GM18909 (cell line): ENCODE data around the gene SLC25A34.
"Not testable (repeated sequence)": the region's sequence is repeated elsewhere in the genome, so short reads cannot be mapped to it uniquely, and the experiment has no call there.

Experiments used
- ATAC-seq: cut with Tn5 transposase; IDR thresholded peaks from one replicate; pipeline ENCODE4 v1.9.1; 2021; ENCODE audit warnings: mild to moderate bottlenecking; ENCODE audit not compliant: unreplicated experiment, poor library complexity

The SLC25A34 gene

DNA sequence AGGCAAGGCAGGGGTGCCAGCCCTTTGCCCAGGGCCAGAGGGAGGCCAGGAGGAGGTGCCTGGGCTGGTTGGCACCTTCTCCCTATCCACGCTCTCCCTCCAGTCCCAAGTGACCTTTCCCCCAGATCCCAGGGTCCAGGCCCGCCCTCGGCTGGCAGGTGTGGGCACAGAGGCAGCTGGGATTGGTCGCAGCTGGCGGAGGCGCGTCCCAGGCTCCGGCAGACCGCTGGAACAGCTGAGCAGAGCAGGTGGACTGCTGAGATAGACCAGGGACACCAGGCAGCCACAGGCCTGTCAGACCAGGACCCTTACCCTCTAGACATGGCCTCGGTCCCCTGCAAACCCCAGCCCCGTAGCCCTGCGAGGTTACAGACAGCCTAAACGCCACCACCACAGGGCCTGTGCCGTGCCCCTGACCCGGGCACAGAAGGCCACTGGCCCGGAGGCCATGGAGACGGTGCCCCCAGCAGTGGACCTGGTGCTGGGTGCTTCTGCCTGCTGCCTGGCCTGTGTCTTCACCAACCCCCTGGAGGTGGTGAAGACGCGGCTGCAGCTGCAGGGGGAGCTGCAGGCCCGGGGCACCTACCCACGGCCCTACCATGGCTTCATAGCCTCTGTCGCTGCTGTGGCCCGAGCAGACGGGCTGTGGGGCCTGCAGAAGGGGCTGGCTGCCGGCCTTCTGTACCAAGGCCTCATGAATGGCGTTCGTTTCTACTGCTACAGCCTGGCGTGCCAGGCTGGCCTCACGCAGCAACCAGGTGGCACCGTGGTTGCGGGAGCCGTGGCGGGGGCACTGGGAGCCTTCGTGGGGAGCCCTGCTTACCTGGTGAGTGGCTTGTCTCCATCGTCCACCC, at the start of gene SLC25A34:
TSS of gene SLC25A34 (plus strand) at position 221 of the 854 bp plus-strand sequence. CDS start at position 449, 228 bp downstream.
- ATAC-seq: no peak

GRCh38 chr1:15687446-15687845, 48.6 kb upstream of the SLC25A34 start:
- ATAC-seq: no peak

DNA sequence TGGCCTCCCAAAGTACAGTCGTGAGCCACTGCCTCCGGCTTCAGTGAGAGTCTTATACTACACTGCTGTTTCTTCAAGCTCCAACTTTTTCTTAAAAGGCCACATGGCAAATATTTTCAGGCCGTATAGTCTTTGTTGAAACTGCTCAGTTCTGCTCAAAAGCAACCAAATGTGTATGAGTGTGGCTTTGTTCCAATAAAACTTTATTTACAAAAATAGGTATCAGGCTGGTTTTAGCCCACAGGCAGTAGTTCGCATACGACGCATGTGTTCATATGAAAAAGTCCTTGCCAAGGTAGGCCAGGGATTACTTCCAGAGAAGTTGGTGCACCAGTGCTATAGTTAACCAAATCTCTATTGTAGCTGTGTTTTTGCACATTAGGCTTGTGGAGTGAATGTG, 45.7 kb upstream of the SLC25A34 start:
- ATAC-seq: no peak

- ATAC-seq: no peak
These were observed 44.5 kb upstream of the SLC25A34 start for GRCh38 chr1:15691434-15692032.

GRCh38 chr1:15692121-15692682, 43.9 kb upstream of the SLC25A34 start:
- no peak for ATAC-seq

GRCh38 chr1:15693371-15693770, 42.7 kb upstream of the SLC25A34 start:
- ATAC-seq: no peak

- peak; percentile 91 for ATAC-seq
These were observed 39.0 kb upstream of the SLC25A34 start for GRCh38 chr1:15696956-15697521.

- no peak for ATAC-seq
These were observed 37.9 kb upstream of the SLC25A34 start for GRCh38 chr1:15698201-15698600.

DNA sequence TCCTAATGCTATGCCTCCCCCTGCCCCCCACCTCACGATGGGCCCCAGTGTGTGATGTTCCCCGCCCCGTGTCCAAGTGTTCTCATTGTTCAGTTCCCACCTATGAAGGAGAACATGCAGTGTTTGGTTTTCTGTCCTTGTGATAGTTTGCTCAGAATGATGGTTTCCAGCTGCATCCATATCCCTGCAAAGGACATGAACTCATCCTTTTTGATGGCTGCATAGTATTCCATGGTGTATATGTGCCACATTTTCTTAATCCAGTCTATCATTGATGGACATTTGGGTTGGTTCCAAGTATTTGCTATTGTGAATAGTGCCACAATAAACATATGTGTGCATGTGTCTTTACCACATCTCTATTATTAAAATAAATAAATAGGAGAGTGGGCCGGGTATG, 36.7 kb upstream of the SLC25A34 start:
- ATAC-seq: not testable (repeated sequence)

- no peak for ATAC-seq
These were observed 35.5 kb upstream of the SLC25A34 start for GRCh38 chr1:15700508-15700907.

DNA sequence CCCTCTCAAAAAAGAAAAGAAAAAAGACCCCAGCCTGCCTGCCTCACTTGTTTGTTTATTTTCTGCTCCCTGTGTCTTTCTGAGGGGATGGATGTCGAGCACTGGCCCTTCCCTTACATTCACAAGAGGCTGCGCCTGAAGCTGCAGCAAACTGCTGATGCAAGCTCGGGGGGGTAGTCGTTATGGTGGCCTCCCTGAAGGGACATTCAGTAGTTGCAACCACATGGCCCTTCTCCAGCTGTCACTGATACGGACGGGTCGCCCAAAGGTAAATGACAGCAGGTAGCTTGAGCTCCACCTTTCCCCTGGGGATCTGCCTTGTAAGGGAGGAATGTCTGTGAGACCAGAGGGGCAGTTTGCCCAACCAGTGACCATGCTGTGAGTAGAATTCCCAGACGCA, 34.3 kb upstream of the SLC25A34 start:
- ATAC-seq: no peak

DNA sequence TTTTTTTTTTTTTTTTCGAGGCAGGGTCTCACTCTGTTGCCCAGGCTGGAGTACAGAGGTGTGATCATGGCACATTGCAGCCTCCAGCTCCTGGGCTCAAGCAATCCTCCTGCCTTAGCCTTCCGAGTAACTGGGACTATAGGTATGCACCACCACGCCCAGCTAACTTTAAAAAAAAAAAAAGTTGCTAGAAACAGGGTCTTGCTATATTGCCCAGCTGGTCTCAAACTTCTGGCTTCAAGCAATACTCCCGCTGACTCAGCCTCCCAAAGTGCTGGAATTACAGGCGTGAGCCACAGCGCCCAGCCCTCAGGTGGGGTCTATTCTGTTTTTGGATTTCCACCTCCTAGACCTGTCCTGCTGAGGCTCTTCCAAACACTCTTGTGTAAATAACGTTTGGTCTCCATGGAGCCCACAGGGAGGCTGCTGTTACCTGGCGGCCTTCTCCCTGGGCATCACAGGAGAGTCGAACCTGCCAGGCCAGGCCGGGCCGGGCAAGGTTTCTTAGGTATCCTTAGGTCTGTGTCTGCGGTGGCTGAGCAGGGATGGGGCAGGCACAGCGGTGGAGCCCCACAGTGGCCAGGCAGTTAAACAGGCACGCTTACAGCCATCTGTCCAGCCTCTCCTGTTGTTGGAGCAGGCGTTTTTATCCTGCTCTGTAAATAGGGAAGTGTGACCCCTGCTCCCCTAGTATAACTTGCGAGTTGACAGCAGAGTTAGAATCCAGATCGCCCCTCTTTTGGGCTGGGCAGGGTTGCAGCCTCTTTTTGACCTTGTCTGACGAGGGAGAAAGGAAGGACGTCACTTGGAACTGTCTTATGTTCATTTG, 33.1 kb upstream of the SLC25A34 start:
- ATAC-seq: no peak

DNA sequence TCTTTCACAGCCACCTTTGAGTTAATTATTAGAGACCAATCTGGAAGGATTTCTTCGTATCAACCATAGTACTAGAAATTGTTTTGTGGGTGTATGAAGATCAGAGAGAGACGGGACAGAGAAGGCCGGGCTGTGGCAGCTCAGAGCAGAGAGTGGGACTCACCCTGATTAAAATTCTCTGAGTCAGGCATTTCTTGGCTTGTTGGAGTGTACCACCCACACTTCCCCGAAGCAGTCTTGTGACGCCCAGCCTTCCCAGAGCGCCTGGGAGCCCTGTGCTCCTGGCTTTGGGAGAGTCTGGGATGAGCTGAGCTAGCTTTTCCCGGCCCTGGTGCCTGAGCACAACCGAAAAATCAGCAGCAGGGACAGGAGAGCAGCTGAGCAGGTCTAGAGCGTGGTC, 32.5 kb upstream of the SLC25A34 start:
- no peak for ATAC-seq

GRCh38 chr1:15704526-15705183, 31.4 kb upstream of the SLC25A34 start:
- ATAC-seq: no peak

DNA sequence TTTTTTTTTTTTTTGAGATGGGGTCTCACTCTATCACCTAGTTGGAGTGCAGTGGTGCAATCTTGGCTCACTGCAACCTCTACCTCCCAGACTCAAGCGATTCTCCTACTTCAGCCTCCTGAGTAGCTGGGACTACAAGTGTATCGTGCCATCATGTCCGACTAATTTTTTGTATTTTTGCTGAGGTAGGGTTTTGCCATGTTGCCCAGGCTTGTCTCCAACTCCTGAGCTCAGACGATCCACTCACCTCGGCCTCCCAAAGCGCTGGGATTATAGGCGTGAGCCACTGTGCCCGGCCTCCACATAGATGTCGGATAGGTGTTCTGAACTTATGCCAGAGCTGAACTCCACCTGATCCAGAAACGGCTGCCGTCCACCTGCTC, 30.9 kb upstream of the SLC25A34 start:
- ATAC-seq: no peak

GRCh38 chr1:15706751-15707150, 29.3 kb upstream of the SLC25A34 start:
- ATAC-seq: no peak

- ATAC-seq: no peak
These were observed 28.7 kb upstream of the SLC25A34 start for GRCh38 chr1:15707239-15707925.

DNA sequence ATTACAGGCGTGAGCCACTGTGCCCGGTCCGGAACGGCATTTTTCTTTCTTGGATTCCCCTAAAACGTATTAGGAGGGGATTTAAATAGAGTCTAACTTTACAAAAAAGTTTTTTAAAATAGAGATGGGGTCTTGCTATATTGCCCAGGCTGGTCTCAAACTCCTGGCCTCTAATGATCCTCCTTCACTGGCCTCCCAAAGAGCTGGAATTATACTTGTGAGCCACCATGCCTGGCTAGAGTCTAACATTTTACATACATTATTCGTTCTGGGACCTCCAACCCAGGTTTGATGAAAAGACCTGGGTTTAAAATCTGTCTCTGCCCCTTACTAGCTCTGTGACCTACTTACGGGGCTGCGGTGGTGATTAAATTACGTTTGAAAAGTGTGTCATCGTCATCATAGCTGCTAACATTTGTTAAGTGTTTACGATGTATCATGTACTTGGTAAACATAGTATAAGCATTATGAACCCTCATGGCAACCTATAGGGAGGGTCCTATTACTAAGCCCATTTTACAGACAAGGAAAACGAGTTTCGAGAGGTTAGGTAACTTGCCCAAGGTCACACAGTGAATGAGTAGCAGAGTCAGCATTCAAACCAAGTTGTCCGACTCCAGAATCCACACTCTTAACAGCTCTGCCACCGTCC, 27.4 kb upstream of the SLC25A34 start:
- no peak for ATAC-seq

GRCh38 chr1:15709226-15709625, 26.8 kb upstream of the SLC25A34 start:
- no peak for ATAC-seq
